Choroid plexus epithelial cell (primary cell): ENCODE results near the gene ARTN.

ENCODE experiments used
- DNase-seq: peaks from one replicate; pipeline ENCODE4 v3.0.0-alpha.2; 2010; ENCODE audit warnings: low read depth
- H3K4me3 ChIP-seq: 2 replicates; pipeline ENCODE4 v1.5.1; 2011; ENCODE audit warnings: low read depth, mild to moderate bottlenecking, control low read depth, low read length, moderate library complexity
- TF ChIP-seq, protein P1 (sequence below): conservative IDR thresholded peaks from 2 replicates; pipeline ENCODE4 v1.5.1; 2011; ENCODE audit warnings: low read depth, mild to moderate bottlenecking, control low read depth, inconsistent platforms, low read length, moderate library complexity

The ARTN gene

DNA sequence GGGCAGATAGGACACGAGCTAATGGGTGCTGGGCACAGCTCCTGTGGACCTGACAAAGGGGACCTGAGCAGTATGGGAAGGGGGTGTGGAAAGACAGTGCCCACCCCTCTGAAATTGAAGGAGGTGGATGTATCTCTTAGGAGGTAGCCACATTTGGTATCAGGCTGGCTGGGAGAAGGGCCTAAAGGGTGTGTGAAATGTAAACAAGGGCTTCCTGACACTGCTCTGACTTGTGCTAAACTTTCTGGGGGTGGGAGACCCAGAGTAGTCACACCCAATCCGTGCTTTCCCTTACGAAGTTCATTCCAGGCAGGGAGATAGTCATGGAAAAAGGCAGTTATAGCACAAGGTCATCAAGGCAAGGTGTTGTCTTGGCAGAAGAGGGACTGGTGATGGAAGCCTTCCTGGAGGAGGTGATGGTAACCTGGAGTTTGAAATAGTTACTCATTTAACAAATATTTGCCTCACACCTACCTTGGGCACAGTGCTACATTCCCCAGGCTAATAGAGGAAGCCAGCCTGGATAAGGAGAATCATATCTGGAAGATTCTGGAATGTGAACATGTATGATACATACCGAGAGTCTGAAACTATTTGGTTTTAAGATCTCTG, 52.5 kb downstream of the ARTN start:
- H3K4me3 ChIP-seq: no peak overlapping the region
- TF ChIP-seq, protein P1, sequence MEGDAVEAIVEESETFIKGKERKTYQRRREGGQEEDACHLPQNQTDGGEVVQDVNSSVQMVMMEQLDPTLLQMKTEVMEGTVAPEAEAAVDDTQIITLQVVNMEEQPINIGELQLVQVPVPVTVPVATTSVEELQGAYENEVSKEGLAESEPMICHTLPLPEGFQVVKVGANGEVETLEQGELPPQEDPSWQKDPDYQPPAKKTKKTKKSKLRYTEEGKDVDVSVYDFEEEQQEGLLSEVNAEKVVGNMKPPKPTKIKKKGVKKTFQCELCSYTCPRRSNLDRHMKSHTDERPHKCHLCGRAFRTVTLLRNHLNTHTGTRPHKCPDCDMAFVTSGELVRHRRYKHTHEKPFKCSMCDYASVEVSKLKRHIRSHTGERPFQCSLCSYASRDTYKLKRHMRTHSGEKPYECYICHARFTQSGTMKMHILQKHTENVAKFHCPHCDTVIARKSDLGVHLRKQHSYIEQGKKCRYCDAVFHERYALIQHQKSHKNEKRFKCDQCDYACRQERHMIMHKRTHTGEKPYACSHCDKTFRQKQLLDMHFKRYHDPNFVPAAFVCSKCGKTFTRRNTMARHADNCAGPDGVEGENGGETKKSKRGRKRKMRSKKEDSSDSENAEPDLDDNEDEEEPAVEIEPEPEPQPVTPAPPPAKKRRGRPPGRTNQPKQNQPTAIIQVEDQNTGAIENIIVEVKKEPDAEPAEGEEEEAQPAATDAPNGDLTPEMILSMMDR: no peak
- DNase-seq: no peak

DNA sequence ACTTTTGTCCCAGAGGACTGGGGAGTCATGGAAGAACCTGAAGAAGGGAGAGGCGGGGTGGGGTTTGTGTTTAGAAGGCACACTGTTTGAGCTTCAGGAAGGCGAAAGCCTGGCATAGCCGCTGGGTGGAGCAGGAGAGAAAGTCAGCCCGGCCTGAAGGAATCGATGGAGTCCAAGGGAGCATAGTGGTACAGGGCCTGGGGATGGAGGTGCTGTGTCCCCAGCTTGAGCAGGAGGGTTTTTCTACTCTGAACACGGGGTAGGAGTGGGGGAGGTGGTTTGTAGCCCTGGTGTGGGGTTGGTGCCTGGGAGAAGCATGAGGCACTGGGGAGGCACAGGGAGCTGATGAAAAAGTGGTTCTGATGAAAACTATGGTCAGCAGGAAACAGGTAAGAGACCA, 53.1 kb downstream of the ARTN start:
- DNase-seq: no peak
- no peak overlapping the region for H3K4me3 ChIP-seq
- TF ChIP-seq, protein P1: peak; percentile 32
